Measurements from ENCODE around the gene SPATA31C2. TPM values are rescaled to one million over a fixed set of nuclear protein-coding genes. Genes with fewer than 3 reads are reported as not detected.
"Not testable (repeated sequence)": the region's sequence is repeated elsewhere in the genome, so short reads cannot be mapped to it uniquely, and the experiment has no call there.

The SPATA31C2 gene
- not detected for total RNA-seq

- DNase-seq (ENCODE audit: low spot score), result not testable (repeated sequence)
Observed at GRCh38 chr9:88138375-88138774, at the start of gene SPATA31C2. Gene SPATA31C2 (minus strand): TSS chr9:88138475. CDS start chr9:88138446, 29 bp downstream.

GRCh38 chr9:88187631-88188030 is 49.4 kb upstream of the SPATA31C2 start:
- no peak for DNase-seq (ENCODE audit: low spot score)

- DNase-seq (ENCODE audit: low spot score), result no peak
Observed at GRCh38 chr9:88186495-88187110, 48.3 kb upstream of the SPATA31C2 start.

- DNase-seq (ENCODE audit: low spot score), result no peak
Observed at GRCh38 chr9:88184976-88185375, 46.7 kb upstream of the SPATA31C2 start.

- DNase-seq (ENCODE audit: low spot score), result no peak
Observed at GRCh38 chr9:88183798-88184495, 45.7 kb upstream of the SPATA31C2 start.

GRCh38 chr9:88182501-88182900 is 44.2 kb upstream of the SPATA31C2 start:
- DNase-seq (ENCODE audit: low spot score), result no peak

GRCh38 chr9:88180081-88180765 is 41.9 kb upstream of the SPATA31C2 start:
- DNase-seq (ENCODE audit: low spot score), result no peak

- no peak for DNase-seq (ENCODE audit: low spot score)
Observed at GRCh38 chr9:88179062-88179521, 40.8 kb upstream of the SPATA31C2 start.

- no peak for DNase-seq (ENCODE audit: low spot score)
Observed at GRCh38 chr9:88178641-88179040, 40.4 kb upstream of the SPATA31C2 start.

GRCh38 chr9:88177371-88177770 is 39.1 kb upstream of the SPATA31C2 start:
- DNase-seq (ENCODE audit: low spot score), result no peak

GRCh38 chr9:88174324-88174723 is 36.0 kb upstream of the SPATA31C2 start:
- no peak for DNase-seq (ENCODE audit: low spot score)

- peak; percentile 64 for DNase-seq (ENCODE audit: low spot score)
Observed at GRCh38 chr9:88173378-88173999, 35.2 kb upstream of the SPATA31C2 start.

GRCh38 chr9:88169700-88170099 is 31.4 kb upstream of the SPATA31C2 start:
- DNase-seq (ENCODE audit: low spot score), result no peak

- DNase-seq (ENCODE audit: low spot score), result no peak
Observed at GRCh38 chr9:88168564-88168963, 30.3 kb upstream of the SPATA31C2 start.

- DNase-seq (ENCODE audit: low spot score), result no peak
Observed at GRCh38 chr9:88166660-88167059, 28.4 kb upstream of the SPATA31C2 start.

- no peak for DNase-seq (ENCODE audit: low spot score)
Observed at GRCh38 chr9:88164850-88165249, 26.6 kb upstream of the SPATA31C2 start.

- DNase-seq (ENCODE audit: low spot score), result no peak
Observed at GRCh38 chr9:88161144-88161543, 22.9 kb upstream of the SPATA31C2 start.

- no peak for DNase-seq (ENCODE audit: low spot score)
Observed at GRCh38 chr9:88143957-88144625, 5.8 kb upstream of the SPATA31C2 start.

- DNase-seq (ENCODE audit: low spot score), result no peak
Observed at GRCh38 chr9:88143179-88143578, 4.9 kb upstream of the SPATA31C2 start.

- not testable (repeated sequence) for DNase-seq (ENCODE audit: low spot score)
Observed at GRCh38 chr9:88133552-88133951, 4.7 kb downstream of the SPATA31C2 start.

- DNase-seq (ENCODE audit: low spot score), result not testable (repeated sequence)
Observed at GRCh38 chr9:88129556-88129955, 8.7 kb downstream of the SPATA31C2 start.
